HG03045 (cell line): ENCODE results near the gene TBC1D22A.

Experiments
- ATAC-seq: cut with Tn5 transposase; IDR thresholded peaks from one replicate; pipeline ENCODE4 v1.9.1; 2021; ENCODE audit warnings: mild to moderate bottlenecking, moderate library complexity; ENCODE audit not compliant: unreplicated experiment

The TBC1D22A gene

GRCh38 chr22:47190957-47191670 lies 428.7 kb downstream of the TBC1D22A start:
- no peak for ATAC-seq

GRCh38 chr22:47191671-47192650 lies 429.5 kb downstream of the TBC1D22A start:
- no peak for ATAC-seq

DNA sequence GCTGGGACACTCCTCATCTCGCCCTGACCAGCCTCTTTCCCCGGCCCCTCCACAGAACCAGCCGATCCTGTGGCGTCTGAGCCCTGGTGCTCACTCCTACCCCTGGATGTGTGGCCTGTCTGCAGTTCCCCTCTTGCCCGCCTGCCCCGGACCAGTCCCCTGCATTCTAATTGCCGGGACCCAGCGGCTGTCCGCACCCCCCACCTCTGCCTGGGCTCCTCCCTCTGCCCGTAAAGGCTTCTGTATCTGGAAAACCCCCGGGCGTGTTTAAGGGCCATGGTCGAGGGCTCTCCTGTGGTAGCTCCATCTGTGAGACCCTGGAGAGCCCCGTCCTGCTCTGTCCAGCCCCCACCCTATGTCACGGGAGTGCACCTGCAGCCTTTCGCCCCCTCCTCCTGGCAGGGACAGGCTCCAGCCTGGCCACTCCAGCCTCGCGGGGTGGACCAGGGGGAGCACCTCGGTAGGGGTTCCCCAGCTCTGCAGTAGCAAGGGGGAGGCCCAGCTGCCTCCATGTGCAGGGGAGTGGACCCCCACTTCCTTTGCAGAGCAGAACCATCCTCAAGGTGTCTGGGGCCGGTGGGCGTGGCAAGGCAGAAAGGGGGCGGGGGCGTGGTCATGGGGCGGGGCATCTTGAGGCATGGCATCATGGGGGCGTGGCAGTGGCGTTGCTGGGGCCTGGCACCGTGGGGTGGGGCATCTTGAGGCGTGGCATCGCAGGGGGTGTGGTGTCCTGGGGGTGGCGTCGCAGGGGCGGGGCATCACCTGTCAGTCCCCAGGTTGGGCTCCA lies 430.4 kb downstream of the TBC1D22A start:
- no peak for ATAC-seq

- no peak for ATAC-seq
These were observed 431.3 kb downstream of the TBC1D22A start for GRCh38 chr22:47193606-47194329.

- ATAC-seq = no peak
These were observed 432.2 kb downstream of the TBC1D22A start for GRCh38 chr22:47194476-47195155.

DNA sequence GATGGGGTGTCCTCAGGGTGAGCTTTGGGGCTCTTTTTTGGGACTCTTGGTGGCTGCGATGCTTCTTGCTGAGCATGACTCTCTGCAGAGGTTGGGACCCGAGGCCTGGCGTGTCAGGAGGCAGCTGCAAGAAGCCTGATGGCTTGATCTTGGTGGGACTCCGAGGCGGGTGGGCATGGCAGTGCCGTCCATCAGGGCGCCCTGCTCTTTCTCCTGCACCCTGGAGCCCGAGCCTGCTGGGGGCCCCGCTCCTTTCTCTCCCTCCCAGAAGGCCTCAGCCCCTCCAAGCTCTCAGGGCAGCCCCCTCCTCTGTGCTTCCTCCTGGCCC lies 432.7 kb downstream of the TBC1D22A start:
- ATAC-seq = no peak

- no peak for ATAC-seq
These were observed 433.2 kb downstream of the TBC1D22A start for GRCh38 chr22:47195484-47196165.

GRCh38 chr22:47196166-47196849 lies 433.9 kb downstream of the TBC1D22A start:
- no peak for ATAC-seq

DNA sequence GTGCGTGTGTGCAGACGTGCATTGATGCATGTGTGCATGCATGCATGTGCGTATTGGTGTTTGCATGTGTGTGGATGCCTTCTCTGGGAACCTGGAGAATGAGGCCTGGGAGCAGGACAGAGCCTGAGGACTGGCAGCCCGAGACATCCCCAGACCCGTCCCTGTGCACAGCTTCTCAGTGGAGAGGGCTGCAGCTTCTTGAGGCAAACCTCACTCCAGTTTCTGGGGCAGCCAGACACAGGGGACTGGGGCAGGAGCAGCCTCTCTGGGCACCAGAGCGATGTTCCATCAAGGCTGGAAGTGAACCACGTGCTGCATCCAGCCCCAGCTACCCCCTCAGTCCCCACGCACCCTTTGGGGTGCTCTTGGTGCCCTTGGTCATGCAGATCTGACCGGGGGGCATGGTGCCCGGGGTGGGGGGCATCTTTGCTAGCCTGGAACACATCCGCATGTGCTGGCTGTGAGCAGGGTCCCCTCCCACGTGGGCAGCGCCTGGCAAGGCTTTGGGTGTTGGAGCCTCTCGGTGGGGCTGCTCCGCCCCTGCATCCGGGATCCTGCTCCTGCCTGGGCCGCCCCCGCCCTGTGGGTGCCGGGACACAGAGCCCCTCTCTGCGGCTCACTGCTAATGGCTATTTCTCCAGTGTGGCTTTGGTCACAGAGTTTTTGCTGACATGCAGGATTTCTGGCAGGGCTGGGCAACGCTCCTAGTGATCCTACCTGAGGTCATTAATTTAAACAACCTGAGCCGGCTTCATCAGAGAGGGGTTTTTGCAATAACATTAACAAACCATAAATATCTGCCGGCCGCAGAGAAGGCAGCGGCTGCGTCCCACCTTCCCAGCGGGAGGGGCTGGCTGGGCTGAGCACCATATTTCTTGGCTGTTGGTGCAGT lies 434.7 kb downstream of the TBC1D22A start:
- ATAC-seq = no peak

DNA sequence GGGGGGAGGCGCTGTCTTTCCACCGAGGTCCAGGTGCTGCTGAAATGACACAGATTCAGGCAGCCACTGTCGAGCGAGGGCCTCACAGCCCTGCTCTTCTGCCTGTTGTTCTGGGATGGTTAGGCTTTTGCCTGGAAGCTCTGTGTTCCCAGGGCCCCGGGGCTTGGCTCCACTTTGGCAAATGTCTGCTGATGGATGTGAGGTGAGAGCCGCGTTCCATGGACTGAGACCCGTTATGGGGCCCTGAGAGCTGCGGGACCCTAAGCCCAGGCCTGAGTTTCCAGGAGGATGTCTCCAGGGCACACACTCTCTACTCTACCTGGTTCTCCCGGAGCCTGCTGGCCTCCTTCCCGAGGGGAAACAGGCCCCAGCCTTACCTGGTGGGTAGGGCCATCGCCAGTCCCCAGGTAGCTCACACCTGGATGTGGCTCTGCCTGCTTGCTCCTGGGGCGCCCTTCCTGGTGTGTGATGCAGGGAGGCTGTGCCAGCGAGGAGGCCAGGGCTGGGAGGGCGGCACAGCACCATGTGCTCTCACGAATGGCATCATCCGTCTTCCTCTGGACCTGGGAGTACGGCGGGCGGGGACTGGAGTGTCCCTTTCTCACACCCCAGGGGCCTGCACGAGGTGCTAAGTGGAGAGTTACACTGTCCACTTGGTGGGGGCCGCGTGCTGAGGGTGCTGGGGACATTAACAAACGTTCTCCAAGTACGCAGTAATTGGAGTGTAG lies 435.5 kb downstream of the TBC1D22A start:
- ATAC-seq = no peak

- ATAC-seq = no peak
These were observed 436.4 kb downstream of the TBC1D22A start for GRCh38 chr22:47198801-47199251.

DNA sequence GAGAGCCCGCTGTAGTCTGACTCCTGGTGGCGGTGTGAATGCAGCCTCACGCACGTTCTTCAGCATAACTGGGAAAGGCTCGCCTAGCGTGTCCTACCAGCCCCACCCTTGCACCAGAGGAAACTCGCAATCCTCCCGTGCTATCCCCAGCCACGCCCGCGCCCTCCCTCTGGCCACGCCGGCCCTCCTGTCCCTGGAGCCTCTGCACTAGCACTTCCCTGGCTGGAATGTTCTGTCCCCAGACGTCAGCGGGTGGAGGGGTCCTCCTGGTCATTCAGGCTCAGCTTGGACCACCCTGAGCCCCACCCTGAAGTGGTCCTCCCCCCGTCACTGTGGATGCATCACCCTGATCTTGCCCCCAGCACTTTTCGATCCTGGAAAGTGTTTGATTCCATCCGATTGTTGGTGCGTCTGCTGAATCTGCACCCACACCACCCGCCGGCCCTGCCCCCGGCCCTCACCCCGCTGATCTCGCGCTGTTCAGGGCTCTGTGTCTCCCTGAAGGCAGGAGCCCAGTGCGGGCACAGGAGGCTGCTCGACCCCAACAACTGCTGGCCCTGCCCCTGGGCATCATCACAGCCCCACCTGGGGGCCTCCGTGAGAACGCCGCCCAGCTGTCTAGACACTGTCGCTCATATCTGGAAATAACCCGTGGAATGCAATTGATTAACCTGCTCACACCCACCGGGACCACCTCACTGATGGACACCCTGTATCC lies 437.0 kb downstream of the TBC1D22A start:
- no peak for ATAC-seq

- no peak for ATAC-seq
These were observed 437.5 kb downstream of the TBC1D22A start for GRCh38 chr22:47199979-47200272.

DNA sequence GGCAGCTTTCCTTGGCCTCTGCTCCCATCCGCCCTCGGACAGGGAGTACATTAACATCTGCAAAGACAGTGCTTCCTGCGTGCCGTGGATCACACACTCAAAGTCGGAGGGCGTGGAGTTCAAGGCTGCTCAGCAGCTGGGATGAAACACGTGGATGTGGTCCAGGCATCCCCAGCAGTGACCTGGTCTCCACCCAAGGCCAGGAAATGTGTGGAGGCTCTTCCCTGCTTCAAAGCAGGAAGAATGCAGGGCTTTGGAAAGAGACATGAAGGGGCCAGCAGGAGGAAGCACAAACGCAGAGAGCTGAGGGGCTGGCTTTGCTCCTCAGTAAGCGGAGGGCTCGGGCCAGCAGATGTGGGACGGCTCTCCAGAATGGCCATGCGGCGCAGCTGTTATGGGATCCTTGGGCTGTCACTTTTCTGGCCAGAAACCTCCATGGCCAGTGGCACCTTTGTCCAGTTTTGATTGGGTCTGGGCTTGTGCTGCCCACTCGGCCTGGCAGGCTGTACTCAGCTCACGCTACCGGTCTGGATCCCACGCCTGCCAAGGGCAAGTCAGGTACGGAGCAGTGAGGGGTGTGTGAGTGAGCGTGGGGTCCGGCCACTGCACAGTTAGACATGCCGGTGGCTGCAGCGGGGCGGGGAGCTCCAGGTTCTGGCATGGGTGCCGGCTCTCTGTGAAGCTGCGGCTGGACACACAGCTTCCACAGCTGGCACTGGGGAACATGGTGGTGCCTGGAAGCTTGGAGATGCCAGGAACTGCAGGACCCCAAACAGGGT lies 438.0 kb downstream of the TBC1D22A start:
- no peak for ATAC-seq

DNA sequence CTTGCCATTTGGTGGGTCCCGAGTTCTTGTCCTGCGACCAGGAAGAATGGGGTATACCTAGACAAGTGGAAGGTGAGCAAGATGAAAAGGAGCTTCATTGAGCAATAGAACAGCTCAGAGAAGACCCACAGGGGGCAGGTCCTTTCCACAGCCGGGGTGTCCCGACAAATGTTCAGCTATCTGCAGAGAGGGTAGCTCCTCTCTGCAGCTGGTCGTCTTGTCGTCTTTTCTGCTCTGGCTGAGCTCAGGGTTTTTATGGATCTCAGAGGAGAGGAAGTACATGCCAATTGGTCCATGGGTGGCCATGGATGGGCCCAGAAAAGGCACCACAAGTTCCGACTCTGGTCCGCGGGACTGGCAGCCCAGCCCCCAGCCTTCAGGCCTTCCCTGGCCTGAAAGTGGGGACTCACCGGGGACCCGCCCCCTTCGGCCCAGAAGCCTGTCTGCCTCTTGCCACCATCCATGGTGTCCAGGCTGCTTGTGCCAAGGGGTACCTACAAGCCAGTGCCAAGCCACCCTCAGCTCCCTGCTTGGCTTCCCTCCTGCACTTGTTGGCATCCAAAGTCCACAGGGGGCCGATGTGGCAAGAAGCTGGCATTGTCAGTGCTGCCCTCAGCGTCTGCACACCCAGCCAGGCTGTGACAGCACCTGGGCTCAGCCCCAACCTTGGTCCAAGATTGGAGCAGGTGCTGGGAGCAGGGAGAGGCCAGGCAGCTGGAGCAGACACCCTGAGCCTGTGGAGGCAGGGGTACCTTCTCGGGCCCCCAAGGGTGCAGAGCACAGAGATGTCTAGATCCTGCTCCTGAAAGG lies 438.9 kb downstream of the TBC1D22A start:
- ATAC-seq = no peak
